NCI-H226 (cell line): ENCODE results near the gene FUT2.

Experiments
- DNase-seq: peaks from one replicate; pipeline ENCODE4 v3.0.0-alpha.2; 2015

Gene FUT2

DNA sequence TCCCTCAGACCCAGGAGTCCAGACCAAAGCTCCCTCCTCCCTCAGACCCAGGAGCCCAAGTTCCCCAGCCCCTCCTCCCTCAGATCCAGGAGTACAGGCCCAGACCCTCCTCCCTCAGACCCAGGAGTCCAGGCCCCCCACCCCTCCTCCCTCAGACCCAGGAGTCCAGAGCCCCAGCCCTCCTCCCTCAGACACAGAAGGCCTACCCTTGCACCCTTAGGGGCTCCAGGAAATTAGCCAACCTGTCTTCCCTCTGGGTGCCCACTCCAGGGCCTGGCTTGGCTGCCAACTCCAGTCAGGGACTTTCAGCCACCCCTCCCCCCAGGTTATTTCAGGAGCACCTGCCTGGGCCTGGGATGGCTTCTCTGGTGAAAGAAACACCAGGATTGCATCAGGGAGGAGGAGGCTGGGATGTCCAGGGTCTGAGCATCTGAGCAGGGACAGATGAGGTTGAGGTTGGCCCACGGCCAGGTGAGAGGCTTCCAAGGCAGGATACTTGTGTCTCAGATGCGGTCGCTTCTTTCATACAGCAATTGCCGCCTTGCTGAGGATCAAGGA lies 59.4 kb downstream of the FUT2 start, which contains the start of gene FGF21:
Gene FGF21 (plus strand): TSS at position 441 of the 558 bp plus-strand sequence. CDS start 713 bp downstream, outside the sequence.
- no peak for DNase-seq
